HAP-1 (cell line): ENCODE data around the gene SLC44A1.

Experiments
- DNase-seq, 2 experiments: peaks; one replicate each; pipeline ENCODE4 v3.0.0-alpha.2; 2016 to 2020; ENCODE audit warnings: low spot score in 2 of 2
- H3K27me3 ChIP-seq: fragments of 250-450 bp; sonication (Bioruptor Pico); 2 replicates; pipeline ENCODE4 v1.5.1; 2020; ENCODE audit warnings: low read depth, mild to moderate bottlenecking, moderate library complexity
- H3K36me3 ChIP-seq: fragments of 250-450 bp; sonication (Bioruptor Pico); replicated peaks from 2 replicates; pipeline ENCODE4 v1.5.1; 2020; ENCODE audit warnings: mild to moderate bottlenecking
- H3K4me1 ChIP-seq: fragments of 250-450 bp; sonication (Bioruptor Pico); 2 replicates; pipeline ENCODE4 v1.5.1; 2020; ENCODE audit warnings: mild to moderate bottlenecking
- H3K4me3 ChIP-seq: fragments of 250-450 bp; sonication (Bioruptor Pico); 2 replicates; pipeline ENCODE4 v1.5.1; 2020; ENCODE audit warnings: mild to moderate bottlenecking, moderate library complexity
- H3K9me3 ChIP-seq: fragments of 250-450 bp; sonication (Bioruptor Pico); 2 replicates; pipeline ENCODE4 v1.5.1; 2020; ENCODE audit warnings: mild to moderate bottlenecking, moderate library complexity
- in situ Hi-C: fragments of 300-500 bp; cut with MboI; formaldehyde crosslinking; loops from 3 replicates; pipeline ENCODE4 v1.14.3; 2020; ENCODE audit warnings: low sequenced_read_pairs, inconsistent platforms, mixed read lengths

SLC44A1 gene

GRCh38 chr9:105393576-105394344 is 149.3 kb downstream of the SLC44A1 start:
- H3K36me3 ChIP-seq = no peaks in the 10 kb centered on the region
- DNase-seq = no peak
- no peak overlapping the region for H3K4me3 ChIP-seq
- peaks cover 19% of the 10 kb centered on the region for H3K4me1 ChIP-seq
- no peaks in the 10 kb centered on the region for H3K9me3 ChIP-seq
- no peaks in the 10 kb centered on the region for H3K27me3 ChIP-seq
- in situ Hi-C loops = no loop called here

- Histone ChIP-seq H3K27me3 (no peaks in the 10 kb centered on the region), H3K4me3 (no peak overlapping the region), H3K9me3 (no peaks in the 10 kb centered on the region), H3K4me1 (peaks cover 3% of the 10 kb centered on the region; the same call in 1 of the 2 replicates), H3K36me3 (no peaks in the 10 kb centered on the region)
- in situ Hi-C loops = no loop called here
- no peak for DNase-seq
These were observed 152.0 kb downstream of the SLC44A1 start for GRCh38 chr9:105396441-105396840.

DNA sequence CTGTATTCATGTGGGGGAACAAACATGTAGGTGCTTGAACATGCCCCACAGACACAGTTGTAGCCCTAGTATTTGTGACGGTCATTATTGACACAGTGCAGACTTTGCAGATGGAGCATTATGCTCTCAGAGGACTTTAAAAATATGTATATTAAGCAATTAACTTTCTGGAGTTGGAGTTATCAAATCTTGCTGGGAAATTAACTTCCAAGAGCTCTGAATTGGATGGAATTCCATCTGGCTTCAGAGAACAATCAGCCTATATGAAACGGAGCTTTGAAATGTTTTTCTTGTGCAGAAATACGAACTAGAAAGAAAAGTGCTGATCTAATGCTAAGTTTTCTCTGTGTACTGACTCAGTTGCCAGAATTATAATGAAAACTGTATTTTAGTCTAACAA is 152.4 kb downstream of the SLC44A1 start:
- Histone ChIP-seq H3K27me3 (no peaks in the 10 kb centered on the region), H3K4me3 (no peak overlapping the region), H3K36me3 (no peaks in the 10 kb centered on the region), H3K4me1 (peaks cover 3% of the 10 kb centered on the region; the same call in 1 of the 2 replicates), H3K9me3 (no peaks in the 10 kb centered on the region)
- in situ Hi-C loops = no loop called here
- no peak for DNase-seq

DNA sequence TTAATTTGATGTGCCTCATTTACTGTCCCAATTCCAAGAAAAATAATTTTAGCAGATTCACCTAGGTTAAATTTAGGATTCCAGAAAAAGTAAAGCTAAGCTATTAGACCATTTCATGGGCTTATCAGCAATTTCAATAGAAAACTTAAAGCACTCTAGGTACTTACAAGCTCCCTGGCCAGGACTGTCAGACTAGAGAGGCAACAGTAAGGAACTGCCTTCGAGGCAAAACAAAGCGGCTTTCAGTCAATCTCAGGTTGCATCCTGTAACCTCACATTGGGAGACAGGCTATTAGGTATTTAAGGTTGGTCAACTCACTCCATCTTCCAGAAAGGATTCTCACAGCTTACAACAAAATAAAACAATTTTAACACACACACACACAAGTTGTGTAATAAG is 154.7 kb downstream of the SLC44A1 start:
- Histone ChIP-seq H3K27me3 (no peaks in the 10 kb centered on the region), H3K36me3 (no peaks in the 10 kb centered on the region), H3K4me3 (no peak overlapping the region), H3K4me1 (no peaks in the 10 kb centered on the region; the same call in 1 of the 2 replicates), H3K9me3 (no peaks in the 10 kb centered on the region)
- no peak for DNase-seq
- in situ Hi-C loops = no loop called here

GRCh38 chr9:105401651-105402050 is 157.2 kb downstream of the SLC44A1 start:
- Histone ChIP-seq H3K36me3 (no peaks in the 10 kb centered on the region), H3K9me3 (no peaks in the 10 kb centered on the region), H3K27me3 (no peaks in the 10 kb centered on the region), H3K4me1 (no peaks in the 10 kb centered on the region; the same call in 1 of the 2 replicates), H3K4me3 (no peak overlapping the region)
- in situ Hi-C loops = no loop called here
- DNase-seq = no peak

DNA sequence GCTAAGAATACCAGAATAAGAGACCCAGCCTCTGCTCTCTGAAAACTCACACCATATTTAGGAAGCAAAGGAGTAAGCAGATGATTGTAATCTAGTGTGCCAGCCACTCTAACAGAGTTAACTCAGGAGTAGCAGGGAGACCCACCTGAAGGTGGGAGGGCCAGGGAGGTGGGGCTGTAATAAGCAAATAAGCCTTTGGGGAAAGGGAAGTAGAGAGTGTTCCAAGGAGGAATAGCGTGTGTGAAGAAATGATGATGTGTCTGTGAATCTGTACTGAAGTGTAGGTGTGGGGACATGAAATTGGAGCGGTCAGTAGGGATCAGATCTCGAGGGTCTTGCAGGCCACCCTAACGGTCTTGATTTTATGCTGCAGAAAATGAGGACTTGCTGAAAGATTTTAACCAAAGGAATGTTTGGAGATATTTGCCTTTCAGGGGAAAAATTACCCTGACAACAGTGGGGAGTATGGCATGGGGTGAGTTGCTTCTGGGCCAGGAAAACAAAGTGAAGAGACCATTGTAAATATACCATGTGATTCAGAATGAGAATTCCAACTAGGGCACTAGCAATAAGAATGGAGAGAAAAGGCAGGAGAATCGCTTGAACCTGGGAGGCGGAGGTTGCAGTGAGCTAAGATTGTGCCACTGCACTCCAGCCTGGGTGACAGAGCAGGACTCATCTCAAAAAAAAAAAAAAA is 159.2 kb downstream of the SLC44A1 start:
- Histone ChIP-seq H3K36me3 (no peaks in the 10 kb centered on the region), H3K4me1 (no peaks in the 10 kb centered on the region; the same call in 1 of the 2 replicates), H3K4me3 (no peak overlapping the region), H3K27me3 (no peaks in the 10 kb centered on the region), H3K9me3 (no peaks in the 10 kb centered on the region)
- no peak for DNase-seq
- in situ Hi-C loops = no loop called here

- Histone ChIP-seq H3K4me3 (no peak overlapping the region), H3K4me1 (no peaks in the 10 kb centered on the region; the same call in 1 of the 2 replicates), H3K27me3 (no peaks in the 10 kb centered on the region), H3K36me3 (no peaks in the 10 kb centered on the region), H3K9me3 (no peaks in the 10 kb centered on the region)
- in situ Hi-C loops = no loop called here
- DNase-seq = no peak
These were observed 161.2 kb downstream of the SLC44A1 start for GRCh38 chr9:105405514-105406131.

DNA sequence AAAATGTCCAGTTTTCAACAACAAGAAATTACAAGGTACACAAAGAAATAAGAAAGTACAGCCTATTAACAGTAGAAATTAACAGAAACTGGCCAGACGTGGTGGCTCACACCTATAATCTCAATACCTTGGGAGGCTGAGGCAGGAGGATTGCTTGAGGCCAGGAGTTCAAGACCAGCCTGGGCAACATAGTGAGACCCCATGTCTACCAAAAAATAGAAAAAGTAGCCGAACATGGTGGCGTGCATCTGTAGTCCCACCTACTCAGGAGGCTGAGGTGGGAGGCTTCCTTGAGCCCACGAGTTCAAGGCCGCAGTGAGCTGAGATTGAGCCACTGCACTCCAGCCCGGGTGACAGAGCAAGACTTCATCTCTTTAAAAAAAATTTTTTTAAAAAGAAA is 161.9 kb downstream of the SLC44A1 start:
- DNase-seq = no peak
- Histone ChIP-seq H3K4me3 (no peak overlapping the region), H3K36me3 (no peaks in the 10 kb centered on the region), H3K27me3 (no peaks in the 10 kb centered on the region), H3K9me3 (no peaks in the 10 kb centered on the region), H3K4me1 (no peaks in the 10 kb centered on the region; the same call in 1 of the 2 replicates)
- in situ Hi-C loops = no loop called here

DNA sequence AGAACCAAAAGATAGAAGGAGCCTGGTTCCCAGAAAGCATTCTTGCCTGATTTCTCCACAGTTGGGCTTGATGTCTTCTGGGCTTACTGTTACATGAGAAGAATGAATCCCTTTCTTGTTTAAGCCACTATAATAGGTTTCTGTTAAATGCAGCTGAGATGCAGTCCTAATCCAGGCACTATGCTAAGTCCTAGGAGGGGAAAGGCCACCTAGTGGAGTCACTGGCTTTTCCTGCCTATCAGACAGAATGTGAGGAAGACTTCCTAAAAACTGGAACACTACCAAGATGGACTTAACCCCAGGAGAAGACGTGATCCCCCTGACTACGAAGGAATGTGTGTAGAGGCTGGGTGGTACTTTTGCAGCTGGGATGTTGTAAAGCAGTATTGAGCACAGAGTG is 169.1 kb downstream of the SLC44A1 start:
- DNase-seq = peak; percentile 66 to 69
- Histone ChIP-seq H3K9me3 (no peaks in the 10 kb centered on the region), H3K27me3 (no peaks in the 10 kb centered on the region), H3K36me3 (no peaks in the 10 kb centered on the region), H3K4me1 (0 out of 2 replicates have a peak, but pooled peaks cover 3% of the 10 kb centered on the region), H3K4me3 (no peak overlapping the region)
- in situ Hi-C loops = loop anchor here (5.0 to 10.0 kb wide), 3 partner anchors 246 to 639 kb away; partner anchors contain the start of gene ABCA1

DNA sequence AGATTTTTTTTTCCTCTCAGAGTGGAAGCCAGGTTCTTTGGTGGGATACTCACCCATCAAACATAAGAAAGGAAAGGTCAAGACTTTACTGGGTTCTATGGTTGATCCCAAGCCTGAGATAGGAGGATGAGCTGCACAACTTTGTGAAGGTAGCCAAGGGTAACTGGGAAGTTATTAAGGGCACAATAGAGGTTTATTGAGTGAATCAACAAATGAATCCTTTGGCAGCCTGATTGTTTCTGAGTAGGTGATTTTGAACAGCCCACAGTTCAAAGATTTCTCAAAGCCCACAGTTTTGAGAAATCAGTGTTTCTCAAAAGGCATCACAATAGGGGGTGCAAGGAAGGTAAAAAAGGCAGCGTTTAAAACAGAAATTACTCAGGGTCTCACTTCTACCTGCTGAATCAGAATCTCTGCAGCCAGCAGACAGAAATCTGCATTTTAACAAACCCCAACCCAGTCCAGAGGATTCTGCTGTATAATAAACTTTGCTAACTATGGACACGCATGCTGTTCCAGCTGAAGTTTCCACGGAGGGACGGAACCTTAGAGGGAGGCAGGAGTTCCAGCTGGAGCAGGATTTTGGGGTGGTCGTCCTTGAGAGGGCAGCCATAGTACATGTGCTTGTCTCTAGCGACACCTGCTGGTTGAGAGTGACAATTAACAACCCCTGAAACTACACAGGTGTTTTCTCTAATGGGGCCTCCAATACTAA is 170.7 kb downstream of the SLC44A1 start:
- DNase-seq = peak; percentile 68 to 84
- Histone ChIP-seq H3K27me3 (no peaks in the 10 kb centered on the region), H3K4me3 (no peak overlapping the region), H3K4me1 (0 out of 2 replicates have a peak, but pooled peaks cover 3% of the 10 kb centered on the region), H3K9me3 (no peaks in the 10 kb centered on the region), H3K36me3 (no peaks in the 10 kb centered on the region)
- in situ Hi-C loops = loop anchor here (5.0 to 10.0 kb wide), 3 partner anchors 248 to 640 kb away; partner anchors contain the start of gene ABCA1

GRCh38 chr9:105415662-105415980 is 171.2 kb downstream of the SLC44A1 start:
- Histone ChIP-seq H3K9me3 (no peaks in the 10 kb centered on the region), H3K4me1 (0 out of 2 replicates have a peak, but pooled peaks cover 3% of the 10 kb centered on the region), H3K36me3 (no peaks in the 10 kb centered on the region), H3K27me3 (no peaks in the 10 kb centered on the region), H3K4me3 (no peak overlapping the region)
- no peak for DNase-seq
- in situ Hi-C loops = loop anchor here (10.0 kb wide), 2 partner anchors 491 to 641 kb away; partner anchors contain the start of gene ABCA1

GRCh38 chr9:105416840-105417239 is 172.4 kb downstream of the SLC44A1 start:
- in situ Hi-C loops = loop anchor here (10.0 kb wide), 2 partner anchors 492 to 642 kb away; partner anchors contain the start of gene ABCA1
- Histone ChIP-seq H3K4me3 (no peak overlapping the region), H3K36me3 (no peaks in the 10 kb centered on the region), H3K4me1 (0 out of 2 replicates have a peak, but pooled peaks cover 6% of the 10 kb centered on the region), H3K27me3 (no peaks in the 10 kb centered on the region), H3K9me3 (no peaks in the 10 kb centered on the region)
- DNase-seq = no peak
